GM19238 (cell line): ENCODE results near the gene PPRC1.

Experiments
- DNase-seq: peaks from one replicate; pipeline ENCODE4 v3.0.0; 2011; ENCODE audit warnings: low spot score; ENCODE audit not compliant: insufficient read length

PPRC1 gene

DNA sequence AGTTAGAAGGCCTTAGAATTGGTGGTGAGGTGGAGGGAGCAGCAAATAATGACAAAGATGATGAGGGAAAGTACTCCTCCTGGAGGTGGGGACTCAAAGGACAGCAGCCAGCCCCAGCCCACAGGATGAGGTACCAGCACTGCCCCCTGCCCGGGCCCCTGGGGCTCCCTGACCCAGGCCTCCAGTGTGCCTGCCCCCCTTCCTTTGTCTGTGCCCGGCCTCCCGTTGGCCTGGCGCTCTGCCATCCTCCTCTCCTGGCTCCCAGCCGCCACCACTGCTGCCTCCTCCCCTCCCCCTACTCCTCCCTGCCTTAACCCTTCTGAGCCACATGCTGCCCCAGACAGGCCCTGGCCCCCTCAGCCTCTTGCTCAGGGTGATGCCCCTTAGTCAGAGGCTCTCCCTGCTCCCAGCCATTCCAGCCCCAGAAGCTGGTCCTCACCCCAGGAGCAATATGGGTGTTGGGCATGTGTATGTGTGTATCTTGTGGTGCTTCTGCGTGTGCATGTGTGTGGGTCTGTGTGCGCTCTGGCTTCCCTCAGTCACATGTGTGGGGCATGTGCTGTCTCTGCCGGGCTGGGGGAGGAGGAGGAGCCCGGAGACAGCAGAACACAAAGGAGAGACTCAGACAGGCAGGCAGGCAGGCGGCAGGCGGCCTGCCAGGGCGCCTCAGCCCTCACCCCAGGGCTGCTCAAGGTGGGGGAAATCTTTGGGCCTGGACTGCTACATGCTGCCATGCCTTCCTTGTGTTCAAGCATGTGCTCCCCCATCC is 15.3 kb upstream of the PPRC1 start:
- DNase-seq, result no peak

DNA sequence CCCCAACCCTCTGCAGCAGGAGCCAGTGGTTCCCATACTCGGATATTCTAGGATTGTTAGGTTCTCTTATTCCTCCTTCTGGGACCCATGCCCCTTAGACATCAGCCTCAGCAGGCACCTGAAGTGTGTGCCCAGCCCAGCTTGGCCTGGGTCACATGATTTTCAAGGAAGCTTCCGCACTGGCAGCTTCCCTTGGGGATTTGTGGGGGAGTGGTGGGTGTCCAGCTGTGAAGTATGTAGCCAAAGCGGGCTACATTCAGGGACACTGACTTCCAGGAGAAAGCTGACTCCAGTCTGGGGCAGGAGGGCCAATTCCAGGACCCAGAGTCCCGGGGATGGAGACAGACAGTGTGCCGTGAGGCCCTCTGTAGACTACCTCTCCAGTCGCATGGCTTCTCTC is 14.0 kb upstream of the PPRC1 start:
- DNase-seq, result no peak

GRCh38 chr10:102119417-102120141 is 13.3 kb upstream of the PPRC1 start:
- peak; percentile 44 for DNase-seq

- peak; percentile 79 for DNase-seq
Measured at GRCh38 chr10:102120142-102120990, 12.5 kb upstream of the PPRC1 start, which contains the start of gene LDB1. TSS of gene LDB1 (minus strand) at chr10:102120368. CDS start at chr10:102120110, 258 bp downstream.

- no peak for DNase-seq
Measured at GRCh38 chr10:102120991-102121738, 11.7 kb upstream of the PPRC1 start.

DNA sequence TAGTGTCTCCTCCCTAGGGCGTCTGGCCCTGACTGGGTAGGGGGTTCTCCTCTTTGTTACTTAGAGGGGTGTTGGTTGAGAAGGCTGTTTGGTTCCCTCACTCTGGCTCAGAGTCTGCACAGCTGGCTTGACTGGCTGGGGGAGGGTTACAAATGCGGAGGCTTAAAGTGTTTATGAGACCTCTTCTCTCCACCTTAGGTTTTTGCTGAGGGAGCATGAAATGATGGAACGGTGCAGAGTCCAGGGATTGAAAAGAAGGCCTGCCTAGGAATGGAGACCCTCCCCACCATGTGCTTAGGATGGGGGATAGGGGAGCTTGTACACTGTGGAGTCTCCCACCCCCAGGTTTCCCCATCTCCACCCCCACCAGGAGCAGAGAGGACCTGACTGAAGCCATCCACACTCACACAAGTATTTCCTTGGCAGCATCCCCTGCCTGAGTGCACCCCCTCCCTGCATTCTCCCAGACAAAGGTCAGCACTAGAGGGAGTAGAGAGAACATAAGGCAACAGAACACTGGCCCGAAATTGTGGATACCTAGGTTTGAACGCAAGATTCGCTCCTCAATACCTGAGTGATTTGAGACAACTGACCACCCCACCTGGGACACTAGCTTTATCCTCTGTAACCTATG is 11.0 kb upstream of the PPRC1 start:
- no peak for DNase-seq

- no peak for DNase-seq
Measured at GRCh38 chr10:102122450-102122849, 10.4 kb upstream of the PPRC1 start.

- DNase-seq, result no peak
Measured at GRCh38 chr10:102123223-102123622, 9.6 kb upstream of the PPRC1 start.

DNA sequence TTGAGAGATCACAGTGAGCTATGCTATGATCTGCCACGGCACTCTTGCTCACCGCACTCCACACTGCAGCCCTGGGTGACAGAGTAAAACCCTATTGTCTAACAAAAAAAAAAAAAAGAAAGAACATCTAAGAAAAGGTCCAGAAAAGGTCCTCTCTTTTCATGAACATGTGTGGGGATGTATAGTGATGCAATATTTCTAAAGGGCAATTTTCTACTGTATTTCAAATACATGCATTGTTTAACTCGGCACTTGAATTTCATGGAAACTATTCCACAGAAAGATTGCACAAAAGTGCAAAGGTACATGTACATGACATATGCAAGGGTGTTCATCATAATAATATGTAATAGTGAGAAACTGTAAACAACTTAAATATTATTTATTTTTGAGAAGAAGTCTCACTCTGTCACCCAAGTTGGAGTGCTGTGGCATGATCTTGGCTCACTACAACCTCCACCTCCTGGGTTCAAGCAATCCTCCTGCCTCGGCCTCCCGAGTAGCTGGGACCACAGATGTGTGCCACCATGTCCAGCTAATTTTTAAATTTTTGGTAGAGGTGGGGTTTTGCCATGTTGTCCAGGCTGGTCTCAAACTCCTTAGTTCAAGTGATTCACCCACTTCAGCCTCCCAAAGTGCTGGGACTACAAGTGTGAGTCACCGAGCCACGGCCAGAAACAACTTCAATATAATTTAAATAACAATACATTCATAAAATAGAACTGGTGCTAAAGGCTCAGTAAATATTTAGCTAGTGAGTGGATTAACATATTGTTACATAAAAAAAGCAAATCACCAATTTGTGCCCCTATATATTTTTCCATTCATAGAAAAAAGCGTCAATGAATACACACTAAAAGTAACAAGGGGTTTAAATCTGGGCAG is 1.3 kb upstream of the PPRC1 start:
- DNase-seq, result no peak

DNA sequence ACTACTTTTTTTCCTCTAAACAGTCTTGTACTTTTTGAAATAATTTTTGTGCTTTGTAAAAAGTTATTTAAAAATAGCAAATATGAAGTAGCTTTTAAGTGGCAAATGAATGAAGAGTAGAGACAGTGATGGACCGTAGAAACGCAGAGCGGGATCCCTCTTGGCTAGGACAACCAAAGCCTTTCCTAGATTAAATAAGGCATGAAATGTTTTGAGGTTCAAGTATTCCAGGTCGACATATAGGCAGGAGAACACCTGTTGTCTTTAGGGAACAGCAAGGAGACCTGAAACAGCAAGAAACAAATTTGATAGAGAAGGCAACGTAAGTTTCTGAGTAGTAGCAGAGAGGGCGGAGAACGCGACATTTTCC is 662 bp upstream of the PPRC1 start:
- DNase-seq, result no peak

- peak; percentile 65 for DNase-seq
Measured at GRCh38 chr10:102133373-102134195, 744 bp downstream of the PPRC1 start.

DNA sequence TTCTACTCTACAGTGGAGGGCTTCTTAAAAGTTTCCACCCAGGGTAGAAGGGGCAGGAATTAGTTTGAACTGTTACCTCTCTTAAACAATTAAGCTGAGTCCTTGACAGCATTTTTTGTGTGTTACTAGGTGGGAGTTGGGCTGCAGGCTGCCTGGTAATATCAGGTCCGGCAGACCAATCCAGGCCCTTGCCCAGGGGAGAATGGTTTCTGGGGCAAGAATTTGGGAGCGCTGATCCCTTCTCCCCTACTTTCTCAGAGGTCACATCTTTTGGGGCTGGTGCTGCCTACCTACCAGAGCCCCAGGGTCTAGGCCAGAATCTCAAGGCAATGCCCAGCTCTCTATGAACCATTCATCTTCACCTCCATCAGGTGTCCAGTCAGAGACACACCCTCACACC is 1.6 kb downstream of the PPRC1 start:
- DNase-seq, result no peak

GRCh38 chr10:102135956-102136526 is 3.2 kb downstream of the PPRC1 start:
- DNase-seq, result no peak

GRCh38 chr10:102139281-102140110 is 6.7 kb downstream of the PPRC1 start:
- DNase-seq, result no peak

- DNase-seq, result no peak
Measured at GRCh38 chr10:102140218-102140617, 7.4 kb downstream of the PPRC1 start.

- no peak for DNase-seq
Measured at GRCh38 chr10:102140913-102141540, 8.2 kb downstream of the PPRC1 start.

DNA sequence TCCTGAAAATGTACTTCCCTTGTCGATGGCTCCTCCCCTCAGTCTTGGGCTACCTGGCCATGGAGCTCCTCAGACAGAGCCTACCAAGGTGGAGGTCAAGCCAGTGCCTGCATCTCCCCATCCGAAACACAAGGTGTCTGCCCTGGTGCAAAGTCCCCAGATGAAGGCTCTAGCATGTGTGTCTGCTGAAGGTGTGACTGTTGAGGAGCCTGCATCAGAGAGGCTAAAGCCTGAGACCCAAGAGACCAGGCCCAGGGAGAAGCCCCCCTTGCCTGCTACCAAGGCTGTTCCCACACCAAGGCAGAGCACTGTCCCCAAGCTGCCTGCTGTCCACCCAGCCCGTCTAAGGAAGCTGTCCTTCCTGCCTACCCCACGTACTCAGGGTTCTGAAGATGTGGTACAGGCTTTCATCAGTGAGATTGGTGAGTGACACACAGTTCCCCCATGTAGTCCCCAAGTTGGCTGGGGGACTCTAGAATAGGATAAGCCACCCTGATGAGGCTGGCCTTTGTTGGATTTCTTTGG is 8.8 kb downstream of the PPRC1 start:
- DNase-seq, result no peak
